ENCODE results near the gene NFKBIE. TPM values are rescaled to one million over a fixed set of nuclear protein-coding genes. Genes with fewer than 3 reads are reported as not detected.
A peak's percentile ranks its signal among the peaks of the same experiment; 100 is the strongest.

The NFKBIE gene
- total RNA-seq, 1 experiment from 2014 or later, result 32.7 TPM

- H3K4me1 Mint-ChIP-seq (ENCODE audit: low read depth, unreplicated experiment), result peaks cover 54% of the 10 kb centered on the region
- H3K9me3 Mint-ChIP-seq (ENCODE audit: low read depth, unreplicated experiment), result no peaks in the 10 kb centered on the region
- H3K27ac Mint-ChIP-seq (ENCODE audit: unreplicated experiment), result no peak overlapping the region
- peak overlapping the region; percentile 63 for H3K4me3 Mint-ChIP-seq (ENCODE audit: low read depth, unreplicated experiment)
- TSS peak; percentile 51 for BruUV-seq (replicated peaks)
- DNase-seq, result peak; percentile 29
- H3K36me3 Mint-ChIP-seq (ENCODE audit: insufficient read depth, unreplicated experiment), result peaks cover 33% of the 10 kb centered on the region
- no peak for TF ChIP-seq CTCF (IDR thresholded peaks at IDR 0.05; ENCODE audit: unreplicated experiment)
- intact Hi-C loops (cut with micrococcal nuclease; ENCODE audit: unreplicated experiment), result no loop called here
- CTCF ChIA-PET, result interaction anchor here (0.5 to 2.7 kb wide), 12 partner anchors 10 to 1478 kb away, joined by 3 to 12 read pairs (median 6); partner anchors contain the start of genes HSP90AB1 and TBCC
- H3K27me3 Mint-ChIP-seq (ENCODE audit: unreplicated experiment), result no peaks in the 10 kb centered on the region
Observed at GRCh38 chr6:44224029-44224964, 41.1 kb downstream of the NFKBIE start.

- no peaks in the 10 kb centered on the region for H3K9me3 Mint-ChIP-seq (ENCODE audit: low read depth, unreplicated experiment)
- TF ChIP-seq CTCF (IDR thresholded peaks at IDR 0.05; ENCODE audit: unreplicated experiment), result peak; percentile 68
Observed at GRCh38 chr6:44223319-44224028, 41.9 kb downstream of the NFKBIE start, which contains the start of gene SLC29A1. Gene SLC29A1, plus strand, starts transcription at chr6:44223595. Its CDS starts 3,719 bp downstream, at chr6:44227314.

DNA sequence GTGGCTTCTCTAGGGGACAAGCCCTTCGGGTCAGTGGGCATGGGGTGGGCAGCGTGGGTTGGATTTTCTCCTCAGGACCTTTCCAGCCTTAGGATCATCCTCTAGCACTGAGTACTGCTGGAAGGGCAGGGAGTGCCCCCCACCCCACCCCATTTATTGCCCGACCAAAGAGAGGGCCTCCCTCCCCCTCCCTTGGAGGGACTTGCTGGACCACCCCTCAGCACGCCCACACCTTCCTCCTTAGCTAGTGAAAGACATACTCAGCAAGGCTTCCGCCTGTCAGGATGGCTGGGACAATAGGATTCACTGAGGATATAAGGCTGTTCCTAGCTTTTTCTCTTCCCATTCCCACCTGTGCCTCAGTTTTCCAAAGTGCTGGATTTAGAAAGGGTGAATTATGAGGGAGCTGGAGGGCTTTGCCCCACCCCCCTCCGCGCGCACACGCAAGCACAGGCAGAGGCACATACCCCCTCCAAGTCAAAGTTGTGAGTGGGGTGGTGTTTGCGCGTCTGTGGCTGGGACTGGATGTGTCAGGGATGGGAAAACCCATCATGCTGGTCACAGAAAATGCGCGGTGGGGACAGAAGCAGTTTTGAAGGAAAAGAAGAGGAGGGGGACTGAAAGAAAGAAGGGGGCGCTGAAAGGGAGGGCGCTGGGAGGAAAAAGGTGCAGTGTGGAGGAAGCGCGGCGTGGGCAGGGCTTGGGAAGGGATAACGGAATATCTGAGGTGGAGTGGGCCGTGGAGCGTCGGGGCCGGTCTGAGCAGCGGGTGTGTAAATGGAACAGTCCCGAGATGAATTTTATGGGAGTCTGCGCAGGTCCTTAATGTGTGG is 42.6 kb downstream of the NFKBIE start:
- CTCF ChIA-PET, result interaction anchor here (1.3 to 2.7 kb wide), 5 partner anchors 15 to 126 kb away, joined by 4 to 12 read pairs (median 6); partner anchors contain the start of gene HSP90AB1
- Mint-ChIP-seq H3K4me1 (ENCODE audit: low read depth, unreplicated experiment) (peaks cover 65% of the 10 kb centered on the region), H3K4me3 (ENCODE audit: low read depth, unreplicated experiment) (peak overlapping the region; percentile 63), H3K9me3 (ENCODE audit: low read depth, unreplicated experiment) (no peaks in the 10 kb centered on the region), H3K36me3 (ENCODE audit: insufficient read depth, unreplicated experiment) (peaks cover 38% of the 10 kb centered on the region), H3K27ac (ENCODE audit: unreplicated experiment) (no peak overlapping the region), H3K27me3 (ENCODE audit: unreplicated experiment) (no peaks in the 10 kb centered on the region)
- no peak for TF ChIP-seq CTCF (IDR thresholded peaks at IDR 0.05; ENCODE audit: unreplicated experiment)
- no TSS peak for BruUV-seq (replicated peaks)
- intact Hi-C loops (cut with micrococcal nuclease; ENCODE audit: unreplicated experiment), result no loop called here
- DNase-seq, result no peak

More at GRCh38 chr6:44223319-44224028, 41.9 kb downstream of the NFKBIE start, which contains the start of gene SLC29A1:
- Mint-ChIP-seq H3K27me3 (ENCODE audit: unreplicated experiment) (no peaks in the 10 kb centered on the region), H3K36me3 (ENCODE audit: insufficient read depth, unreplicated experiment) (peaks cover 35% of the 10 kb centered on the region), H3K4me1 (ENCODE audit: low read depth, unreplicated experiment) (peaks cover 58% of the 10 kb centered on the region), H3K27ac (ENCODE audit: unreplicated experiment) (no peak within 1 kb of the TSS), H3K4me3 (ENCODE audit: low read depth, unreplicated experiment) (peak within 1 kb of the TSS; percentile 63)
- BruUV-seq (replicated peaks), result no TSS peak
- peak; percentile 91 for DNase-seq
- intact Hi-C loops (cut with micrococcal nuclease; ENCODE audit: unreplicated experiment), result no loop called here
- CTCF ChIA-PET, result interaction anchor here (0.5 to 2.7 kb wide), 8 partner anchors 12 to 1478 kb away, joined by 3 to 12 read pairs (median 6); partner anchors contain the start of genes HSP90AB1 and TBCC
